GM12878 (cell line): ENCODE data around the gene ARAP1.
A peak's percentile ranks its signal among the peaks of the same experiment; 100 is the strongest.

Source experiments
- PML ChIP-seq: IDR thresholded peaks from 2 replicates; pipeline ENCODE4 v1.6.1; 2012; ENCODE audit warnings: low read length, inconsistent platforms
- POLR2A ChIP-seq: IDR thresholded peaks from 2 replicates; pipeline ENCODE4 v1.6.1; 2011; ENCODE audit warnings: low read depth, mild to moderate bottlenecking, low read length
- TARDBP ChIP-seq: IDR thresholded peaks from 2 replicates; pipeline ENCODE4 v1.6.1; 2016; ENCODE audit warnings: borderline replicate concordance
- ZNF274 ChIP-seq: IDR thresholded peaks from one replicate; pipeline ENCODE4 v1.8.0; 2011; ENCODE audit not compliant: insufficient read length, insufficient read depth
- TF ChIP-seq, protein P1 (sequence below): IDR thresholded peaks from 2 replicates; pipeline ENCODE4 v1.6.1; 2012; ENCODE audit warnings: mild to moderate bottlenecking, low read depth, low read length

DNA sequence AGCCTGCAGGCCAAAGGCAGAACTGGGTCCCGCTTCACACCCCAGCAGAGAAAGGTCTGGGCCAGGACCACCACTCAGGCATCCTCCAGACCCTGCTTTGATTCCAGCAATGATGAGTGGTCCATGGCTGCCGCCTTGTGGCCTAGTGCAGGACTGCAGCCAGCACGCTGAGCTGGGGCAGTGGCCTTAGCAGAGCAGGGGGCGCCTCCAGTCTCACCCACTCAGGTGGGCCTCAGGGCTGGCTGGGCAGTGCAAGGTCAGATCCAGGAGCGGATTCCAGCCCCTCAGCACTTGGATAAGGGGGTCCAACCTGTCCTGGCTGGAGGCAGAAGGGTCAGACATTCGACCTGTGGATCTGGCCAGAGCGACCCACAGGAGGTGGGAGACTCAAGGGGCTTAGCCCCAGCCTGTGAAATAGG, 68.4 kb downstream of the ARAP1 start:
- TF ChIP-seq POLR2A (peak; percentile 49; the same call in 1 of the 2 replicates), TARDBP (no peak), ZNF274 (no peak), PML (no peak)
- TF ChIP-seq, protein P1, sequence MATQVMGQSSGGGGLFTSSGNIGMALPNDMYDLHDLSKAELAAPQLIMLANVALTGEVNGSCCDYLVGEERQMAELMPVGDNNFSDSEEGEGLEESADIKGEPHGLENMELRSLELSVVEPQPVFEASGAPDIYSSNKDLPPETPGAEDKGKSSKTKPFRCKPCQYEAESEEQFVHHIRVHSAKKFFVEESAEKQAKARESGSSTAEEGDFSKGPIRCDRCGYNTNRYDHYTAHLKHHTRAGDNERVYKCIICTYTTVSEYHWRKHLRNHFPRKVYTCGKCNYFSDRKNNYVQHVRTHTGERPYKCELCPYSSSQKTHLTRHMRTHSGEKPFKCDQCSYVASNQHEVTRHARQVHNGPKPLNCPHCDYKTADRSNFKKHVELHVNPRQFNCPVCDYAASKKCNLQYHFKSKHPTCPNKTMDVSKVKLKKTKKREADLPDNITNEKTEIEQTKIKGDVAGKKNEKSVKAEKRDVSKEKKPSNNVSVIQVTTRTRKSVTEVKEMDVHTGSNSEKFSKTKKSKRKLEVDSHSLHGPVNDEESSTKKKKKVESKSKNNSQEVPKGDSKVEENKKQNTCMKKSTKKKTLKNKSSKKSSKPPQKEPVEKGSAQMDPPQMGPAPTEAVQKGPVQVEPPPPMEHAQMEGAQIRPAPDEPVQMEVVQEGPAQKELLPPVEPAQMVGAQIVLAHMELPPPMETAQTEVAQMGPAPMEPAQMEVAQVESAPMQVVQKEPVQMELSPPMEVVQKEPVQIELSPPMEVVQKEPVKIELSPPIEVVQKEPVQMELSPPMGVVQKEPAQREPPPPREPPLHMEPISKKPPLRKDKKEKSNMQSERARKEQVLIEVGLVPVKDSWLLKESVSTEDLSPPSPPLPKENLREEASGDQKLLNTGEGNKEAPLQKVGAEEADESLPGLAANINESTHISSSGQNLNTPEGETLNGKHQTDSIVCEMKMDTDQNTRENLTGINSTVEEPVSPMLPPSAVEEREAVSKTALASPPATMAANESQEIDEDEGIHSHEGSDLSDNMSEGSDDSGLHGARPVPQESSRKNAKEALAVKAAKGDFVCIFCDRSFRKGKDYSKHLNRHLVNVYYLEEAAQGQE, result no peak
